SK-N-SH (cell line): Measurements from ENCODE around the gene LEFTY1. TPM values are rescaled to one million over a fixed set of nuclear protein-coding genes. Genes with fewer than 3 reads are reported as not detected.

Source experiments
- CTCF ChIA-PET: fragments of 300-600, 350-600 bp; formaldehyde crosslinking; extraction: SDS; loops from one replicate; lab custom pipeline; 2021; lab: Yijun Ruan, JAX
- POLR2A ChIA-PET: fragments of 350-600 bp; sonication (Branson Sonifier 250); formaldehyde crosslinking; extraction: SDS; loops from one replicate; lab custom pipeline; 2020; ENCODE audit warnings: antibody characterized with exemption, inconsistent platforms; lab: Yijun Ruan, JAX
- DNase-seq: peaks from one replicate; pipeline ENCODE4 v3.0.0; 2012
- H2AFZ ChIP-seq: fragments of 200-600 bp; sonication (generic); 2 replicates; pipeline ENCODE4 v1.8.1; 2016; ENCODE audit warnings: antibody characterized with exemption, mild to moderate bottlenecking, low read depth
- H3F3A ChIP-seq: fragments of 200-600 bp; sonication (generic); replicated peaks from 2 replicates; pipeline ENCODE3; 2016; ENCODE audit warnings: antibody characterized with exemption, mild to moderate bottlenecking; ENCODE audit not compliant: insufficient read depth
- H3K27ac ChIP-seq, 2 experiments: fragments of 200-500 bp in 1 of 2; fragments of 200-600 bp in 1 of 2; sonication (Bioruptor generic) in 1 of 2; sonication (generic), shearing (Covaris generic) in 1 of 2; 2 replicates each; pipeline versions ENCODE4 v1.5.1 to v1.6.1; 2014 to 2016; ENCODE audit warnings: low read depth in 2 of 2, inconsistent platforms in 1 of 2, low read length in 1 of 2, mild to moderate bottlenecking in 1 of 2, mixed read lengths in 1 of 2
- H3K27me3 ChIP-seq: fragments of 200-600 bp; sonication (generic), shearing (Covaris generic); 2 replicates; pipeline ENCODE4 v1.6.1; 2016; ENCODE audit warnings: mixed run types; ENCODE audit not compliant: insufficient read depth
- H3K36me3 ChIP-seq, 2 experiments: fragments of 200-500 bp in 1 of 2; fragments of 200-600 bp in 1 of 2; sonication (Bioruptor generic) in 1 of 2; sonication (generic) in 1 of 2; replicated peaks in 1 of 2; 2 replicates each; pipeline versions ENCODE3 to v1.5.1; 2014 to 2016; ENCODE audit warnings: low read length in 1 of 2, mild to moderate bottlenecking in 1 of 2; ENCODE audit not compliant: insufficient read depth in 2 of 2, control insufficient read depth in 1 of 2
- H3K4me1 ChIP-seq, 2 experiments: fragments of 200-500 bp in 1 of 2; fragments of 200-600 bp in 1 of 2; sonication (Bioruptor generic) in 1 of 2; sonication (generic), shearing (Covaris generic) in 1 of 2; 2 replicates each; pipeline versions ENCODE4 v1.5.1 to v1.6.1; 2014 to 2016; ENCODE audit warnings: low read depth in 1 of 2, low read length in 1 of 2, mixed run types in 1 of 2; ENCODE audit not compliant: insufficient read depth in 2 of 2, control insufficient read depth in 1 of 2
- H3K4me2 ChIP-seq: fragments of 200-600 bp; sonication (generic), shearing (Covaris generic); 2 replicates; pipeline ENCODE4 v1.6.1; 2017; ENCODE audit warnings: mixed run types
- H3K4me3 ChIP-seq, 2 experiments: fragments of 200-500 bp in 1 of 2; fragments of 200-600 bp in 1 of 2; sonication (Bioruptor generic) in 1 of 2; sonication (generic), shearing (Covaris generic) in 1 of 2; 2 replicates each; pipeline versions ENCODE4 v1.5.1 to v1.8.1; 2014 to 2016; ENCODE audit warnings: low read depth in 2 of 2, inconsistent platforms in 1 of 2, low read length in 1 of 2, mild to moderate bottlenecking in 1 of 2, mixed read lengths in 1 of 2, moderate library complexity in 1 of 2
- H3K79me2 ChIP-seq: fragments of 200-600 bp; sonication (generic); 2 replicates; pipeline ENCODE4 v1.8.1; 2017; ENCODE audit warnings: mild to moderate bottlenecking; ENCODE audit not compliant: insufficient read depth
- H3K9ac ChIP-seq: fragments of 200-600 bp; sonication (generic); 2 replicates; pipeline ENCODE4 v1.6.1; 2017; ENCODE audit warnings: mixed run types
- H3K9me2 ChIP-seq: fragments of 200-600 bp; sonication (generic); 2 replicates; pipeline ENCODE4 v1.6.1; 2017; ENCODE audit warnings: mixed run types
- H3K9me3 ChIP-seq: fragments of 200-600 bp; sonication (generic); 2 replicates; pipeline ENCODE4 v1.6.1; 2017; ENCODE audit warnings: mixed run types, mild to moderate bottlenecking, moderate library complexity
- H4K20me1 ChIP-seq: fragments of 200-600 bp; sonication (generic); 2 replicates; pipeline ENCODE4 v1.6.1; 2017; ENCODE audit warnings: mild to moderate bottlenecking, mixed run types; ENCODE audit not compliant: insufficient read depth
- CHD2 ChIP-seq: fragments of 150-350 bp; IDR thresholded peaks from 2 replicates; pipeline ENCODE4 v1.6.1; 2018; ENCODE audit warnings: low read length; ENCODE audit not compliant: partially characterized antibody
- CTCF ChIP-seq: fragments of 200-600 bp; sonication (generic); IDR thresholded peaks from 2 replicates; pipeline ENCODE4 v1.6.1; 2017; ENCODE audit warnings: antibody characterized with exemption, mild to moderate bottlenecking, moderate library complexity
- ELF1 ChIP-seq: IDR thresholded peaks from 2 replicates; pipeline ENCODE4 v1.4.0; 2012
- GATA2 ChIP-seq: sonication (generic); formaldehyde crosslinking; IDR thresholded peaks from 2 replicates; pipeline ENCODE4 v1.5.0; 2020; ENCODE audit warnings: mild to moderate bottlenecking, missing genetic modification reagents
- IRF3 ChIP-seq: fragments of 150-350 bp; IDR thresholded peaks from 2 replicates; pipeline ENCODE4 v1.6.1; 2016; ENCODE audit warnings: mild to moderate bottlenecking, low read depth, low read length
- MAX ChIP-seq: IDR thresholded peaks from 2 replicates; pipeline ENCODE4 v1.4.0; 2012; ENCODE audit warnings: low read depth
- MXI1 ChIP-seq: IDR thresholded peaks from 2 replicates; pipeline ENCODE4 v1.6.1; 2012; ENCODE audit warnings: mild to moderate bottlenecking, low read depth, low read length, improper control_type of control experiment
- NFIC ChIP-seq: IDR thresholded peaks from 2 replicates; pipeline ENCODE4 v1.4.0; 2012; ENCODE audit warnings: borderline replicate concordance
- RAD21 ChIP-seq: IDR thresholded peaks from 2 replicates; pipeline ENCODE4 v1.6.1; 2012; ENCODE audit warnings: mild to moderate bottlenecking, low read length
- SIN3A ChIP-seq: IDR thresholded peaks from 2 replicates; pipeline ENCODE4 v1.6.1; 2012; ENCODE audit warnings: low read depth, mild to moderate bottlenecking, low read length, moderate library complexity, borderline replicate concordance
- SMC3 ChIP-seq: IDR thresholded peaks from 2 replicates; pipeline ENCODE4 v1.6.1; 2012; ENCODE audit warnings: low read depth, low read length, improper control_type of control experiment
- TAF1 ChIP-seq: IDR thresholded peaks from 2 replicates; pipeline ENCODE4 v1.6.1; 2012; ENCODE audit warnings: low read depth, mild to moderate bottlenecking, low read length, moderate library complexity, borderline replicate concordance
- TEAD4 ChIP-seq: IDR thresholded peaks from 2 replicates; pipeline ENCODE4 v1.4.0; 2012; ENCODE audit warnings: mild to moderate bottlenecking, borderline replicate concordance; ENCODE audit not compliant: insufficient read depth
- USF1 ChIP-seq: IDR thresholded peaks from 2 replicates; pipeline ENCODE4 v1.4.0; 2012; ENCODE audit warnings: low read depth, borderline replicate concordance
- USF2 ChIP-seq: fragments of 150-350 bp; IDR thresholded peaks from 2 replicates; pipeline ENCODE4 v1.6.1; 2017; ENCODE audit warnings: antibody characterized with exemption, low read length, low read depth, borderline replicate concordance
- YY1 ChIP-seq: IDR thresholded peaks from 2 replicates; pipeline ENCODE4 v1.4.0; 2012; ENCODE audit warnings: low read depth, mild to moderate bottlenecking
- WGBS: methylation state at CpG from one replicate; pipeline ENCODE4 v1.1.6; 2017; ENCODE audit warnings: low lambda C conversion rate; 5-methylcytosine and 5-hydroxymethylcytosine counted together
- polyA plus RNA-seq, 3 experiments: library from polyadenylated mRNA; depleted of rRNA; stranded (reverse); fragments of >200 nt; gene quantifications; 2 replicates each; pipeline ENCODE4 v1.2.3, GENCODE V29; 2012

The LEFTY1 gene
- polyA plus RNA-seq, 1 of the 3 experiments (the other 2 are of a cell fraction): 0.07 TPM

DNA sequence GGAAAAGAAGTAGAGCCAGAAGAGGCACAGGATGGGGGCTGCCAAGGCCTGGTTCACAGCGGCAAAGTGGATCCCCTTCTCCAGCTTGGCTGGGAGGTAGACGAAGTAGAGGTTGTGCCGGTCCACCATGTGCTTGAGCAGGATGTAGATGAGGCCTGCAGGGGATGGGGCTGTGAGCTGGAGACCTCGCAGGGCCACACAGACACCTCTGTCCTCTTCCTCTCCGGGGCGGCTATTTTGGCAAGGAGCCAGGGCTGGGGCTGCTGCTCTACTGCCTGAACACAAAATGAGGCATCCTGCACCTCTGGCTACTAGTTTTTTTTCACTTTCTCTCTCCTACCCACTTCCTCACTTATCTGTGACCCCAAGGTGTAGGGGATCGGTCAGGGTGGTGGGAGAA, 39.0 kb downstream of the LEFTY1 start:
- ChIA-PET CTCF (interaction anchor here (2.6 kb wide), 1 partner anchor 375 kb away, joined by 17 read pairs; no protein-coding TSS in a partner anchor), POLR2A (no interaction called here)
- no peak overlapping the region for H3K9ac ChIP-seq
- no peak overlapping the region for H3K4me3 ChIP-seq
- no peaks in the 10 kb centered on the region for H3F3A ChIP-seq
- no peaks in the 10 kb centered on the region for H3K79me2 ChIP-seq
- peaks cover 0 to 21% of the 10 kb centered on the region in 2 experiments for H3K36me3 ChIP-seq
- no peak overlapping the region for H3K4me2 ChIP-seq
- H3K9me2 ChIP-seq: no peaks in the 10 kb centered on the region
- no peaks in the 10 kb centered on the region for H3K27me3 ChIP-seq
- no peak overlapping the region for H3K27ac ChIP-seq
- no peaks in the 10 kb centered on the region for H3K9me3 ChIP-seq
- TF ChIP-seq RAD21 (no peak), USF2 (no peak), SIN3A (no peak), CHD2 (no peak), IRF3 (no peak), TAF1 (no peak), MXI1 (no peak), NFIC (no peak; the same call in 1 of the 2 replicates), MAX (no peak), TEAD4 (no peak), CTCF (no peak), ELF1 (no peak), SMC3 (no peak), USF1 (no peak), GATA2 (CRISPR knock-in tag) (no peak), YY1 (no peak)
- no peak overlapping the region for H2AFZ ChIP-seq
- DNase-seq: peak; percentile 52
- WGBS: 73% methylated on average over 7 of the region's 7 CpGs
- H3K4me1 ChIP-seq: peaks cover 0 to 11% of the 10 kb centered on the region in 2 experiments; a peak in 1 of 4 replicates
- no peaks in the 10 kb centered on the region for H4K20me1 ChIP-seq
